Fibroblast of peridontal ligament (primary cell): ENCODE measurements around the gene WWP2.
"Not testable (repeated sequence)": the region's sequence is repeated elsewhere in the genome, so short reads cannot be mapped to it uniquely, and the experiment has no call there.

ENCODE experiments used
- DNase-seq: peaks from one replicate; pipeline ENCODE4 v3.0.0-alpha.2; 2010; ENCODE audit errors: extremely low read depth

The WWP2 gene

DNA sequence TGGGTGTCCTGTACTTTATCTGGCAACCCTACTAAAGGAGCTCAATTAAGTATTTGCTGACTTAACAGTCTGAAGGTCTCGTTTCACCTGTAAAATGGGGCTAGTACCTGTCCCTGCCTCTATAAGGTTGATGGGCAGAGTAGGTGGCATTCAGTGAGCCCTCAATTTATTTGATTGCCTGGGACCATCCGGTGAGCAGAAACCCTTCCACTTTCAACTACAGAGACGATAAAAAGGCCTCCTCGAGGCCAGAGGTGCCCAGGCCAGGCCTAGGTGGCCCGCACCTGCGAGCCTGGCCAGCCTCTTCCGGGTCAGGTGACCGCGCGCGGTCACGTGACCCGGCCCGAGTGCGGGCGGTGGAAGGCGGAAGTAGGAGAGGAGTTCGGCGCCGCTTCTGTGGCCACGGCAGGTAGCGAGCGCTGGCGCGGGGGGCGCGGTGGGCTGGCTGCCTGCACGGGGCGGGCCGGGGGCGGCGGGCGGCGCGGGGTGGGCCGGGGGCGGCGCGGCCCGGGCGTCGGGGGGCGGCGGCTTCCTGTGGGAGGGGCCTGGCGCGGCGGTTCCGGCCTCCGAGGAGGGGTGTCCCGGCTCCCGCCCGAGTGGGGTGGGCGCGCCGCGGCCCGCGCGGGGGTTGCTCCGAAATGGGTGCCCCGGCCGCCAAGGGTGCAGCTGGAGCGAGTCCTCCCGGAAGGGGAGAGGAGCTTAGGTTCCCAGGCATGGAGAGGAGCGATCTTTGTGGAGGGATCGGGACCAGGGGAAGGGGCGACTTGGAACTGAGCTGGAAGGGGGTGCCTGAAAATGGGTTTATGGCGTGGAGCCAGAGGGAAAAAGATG lies at the start of gene WWP2:
Gene WWP2, plus strand, starts transcription at position 350 of the 831 bp plus-strand sequence. CDS start 24,679 bp downstream, outside the sequence.
- peak; percentile 30 for DNase-seq

DNA sequence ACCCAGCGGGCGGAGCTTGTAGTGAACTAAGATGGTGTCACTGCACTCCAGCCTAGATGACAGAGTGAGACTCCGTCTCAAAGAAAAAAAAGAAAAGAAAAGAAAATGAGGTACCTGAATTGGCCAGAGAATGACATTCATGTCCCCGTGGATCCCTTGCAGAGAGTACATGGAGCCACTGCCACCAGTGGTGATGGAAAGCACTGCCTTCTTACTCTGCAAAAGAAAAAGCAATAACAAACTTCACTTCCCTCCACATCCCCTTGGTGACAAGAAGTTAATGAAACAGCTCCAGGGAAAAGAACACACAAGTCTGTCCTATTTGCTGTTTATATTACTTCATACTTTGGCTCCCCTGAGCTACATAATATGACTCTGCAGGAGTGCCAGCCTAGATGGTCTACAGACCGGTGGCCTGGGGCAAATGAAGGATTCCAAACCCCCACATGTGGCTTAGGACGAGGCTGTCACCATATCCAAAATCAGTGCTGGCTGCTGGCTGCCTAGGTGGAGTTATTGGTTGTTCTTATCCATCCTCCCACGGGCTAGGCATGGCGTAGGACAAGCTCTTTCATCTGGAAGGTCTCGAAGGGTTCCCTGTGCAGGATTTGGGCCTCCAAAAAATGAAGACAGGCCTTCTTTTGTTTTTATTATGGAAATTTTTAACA lies 49.1 kb upstream of the WWP2 start:
- no peak for DNase-seq

DNA sequence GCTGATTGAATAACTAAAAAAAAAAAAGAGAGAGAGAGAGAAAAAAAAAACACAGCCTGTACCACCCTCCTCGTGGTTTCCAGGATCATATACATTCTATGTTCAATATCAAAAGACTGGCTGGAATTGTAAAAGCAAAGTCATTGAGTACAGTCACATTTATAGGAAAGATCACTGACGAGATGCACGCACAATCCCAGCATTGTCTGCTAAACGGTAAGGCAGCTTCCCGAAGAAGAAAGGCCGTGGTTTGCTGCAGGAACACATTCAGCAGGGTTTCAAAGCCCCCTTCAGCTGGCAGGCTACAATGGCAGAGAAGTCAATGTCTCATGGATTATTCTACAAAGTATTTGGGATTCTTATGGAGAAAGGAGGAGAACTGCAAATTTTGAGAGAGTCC lies 45.1 kb upstream of the WWP2 start:
- DNase-seq: no peak

DNA sequence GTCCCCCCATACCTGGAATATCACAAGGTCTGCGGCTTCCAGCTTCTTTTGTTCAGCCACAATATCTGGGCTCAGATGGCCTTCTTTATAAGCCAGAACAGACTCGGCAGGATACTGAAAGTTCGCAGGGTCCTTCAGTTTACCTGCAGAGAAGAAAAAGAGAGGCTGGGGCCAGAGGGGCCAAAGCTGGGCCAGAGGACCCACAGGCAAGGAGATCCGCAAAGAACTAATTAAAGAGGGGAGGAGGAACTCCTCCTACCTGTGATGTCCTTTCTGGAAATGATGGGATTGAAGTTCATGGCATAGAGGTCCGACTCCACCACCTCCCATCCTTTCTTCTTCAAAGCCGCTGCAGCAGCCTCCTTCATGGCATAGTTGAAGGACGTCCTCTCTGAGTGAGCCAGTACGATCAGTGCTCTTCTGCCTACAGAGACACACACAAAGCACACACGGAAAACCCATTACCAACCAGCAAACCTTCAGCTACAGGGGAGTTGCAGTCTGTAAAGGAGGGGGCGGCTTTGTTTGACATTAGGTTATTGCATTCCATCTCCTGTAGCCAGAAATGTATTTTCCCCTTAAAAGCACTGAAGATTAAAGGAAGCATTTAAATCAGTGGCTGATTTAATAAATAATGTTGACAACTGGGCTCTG lies 43.9 kb upstream of the WWP2 start:
- DNase-seq: no peak

DNA sequence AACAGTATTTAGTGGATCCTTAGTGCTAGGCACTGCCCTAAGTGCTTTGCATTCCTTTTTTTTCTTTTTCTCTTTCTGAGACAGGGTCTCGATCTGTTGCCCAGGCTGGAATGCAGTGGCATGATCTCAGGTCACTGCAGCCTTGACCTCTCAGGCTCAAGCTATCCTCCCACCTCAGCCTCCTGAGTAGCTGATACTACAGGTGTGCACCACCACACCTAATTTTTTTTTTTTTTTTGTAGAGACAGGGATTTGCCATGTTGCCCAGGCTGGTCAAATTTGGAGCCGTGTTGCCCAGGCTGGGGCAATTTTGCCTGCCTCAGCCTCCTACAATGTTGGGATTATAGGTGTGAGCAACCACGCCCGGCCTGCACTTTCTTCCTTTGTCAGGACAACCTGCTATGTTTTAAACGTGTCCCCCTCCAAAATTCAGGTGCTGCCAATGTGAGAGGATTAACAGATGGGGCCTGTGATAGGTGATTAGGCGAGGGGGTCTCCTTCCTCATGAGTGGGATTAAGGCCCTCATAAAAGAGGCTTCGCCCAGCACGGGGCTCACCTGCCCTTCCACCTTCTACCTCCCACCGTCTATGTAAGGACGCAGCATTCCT lies 41.2 kb upstream of the WWP2 start:
- DNase-seq: no peak

DNA sequence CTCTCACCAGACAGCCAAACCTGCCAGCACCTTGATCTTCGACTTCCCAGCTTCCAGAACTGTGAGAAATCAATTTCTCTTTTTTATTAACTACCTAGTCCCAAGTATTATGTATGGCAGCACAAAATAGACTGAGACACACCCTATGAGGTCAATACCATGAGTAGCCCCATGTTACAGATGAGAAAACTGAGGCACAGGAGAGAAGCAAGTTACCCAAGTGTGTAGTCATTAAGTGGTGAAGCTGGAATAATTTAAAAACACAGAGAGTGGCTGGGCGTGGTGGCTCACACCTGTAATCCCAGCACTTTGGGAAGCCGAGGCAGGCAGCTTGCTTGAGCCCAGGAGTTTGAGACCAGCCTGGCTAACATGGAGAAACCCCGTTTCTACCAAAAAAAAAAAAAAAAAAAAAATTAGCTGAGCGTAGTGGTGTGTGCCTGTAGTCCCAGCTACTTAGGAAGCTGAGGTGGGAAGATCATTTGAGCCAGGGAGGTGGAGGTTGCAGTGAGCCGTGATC lies 40.6 kb upstream of the WWP2 start:
- no peak for DNase-seq

DNA sequence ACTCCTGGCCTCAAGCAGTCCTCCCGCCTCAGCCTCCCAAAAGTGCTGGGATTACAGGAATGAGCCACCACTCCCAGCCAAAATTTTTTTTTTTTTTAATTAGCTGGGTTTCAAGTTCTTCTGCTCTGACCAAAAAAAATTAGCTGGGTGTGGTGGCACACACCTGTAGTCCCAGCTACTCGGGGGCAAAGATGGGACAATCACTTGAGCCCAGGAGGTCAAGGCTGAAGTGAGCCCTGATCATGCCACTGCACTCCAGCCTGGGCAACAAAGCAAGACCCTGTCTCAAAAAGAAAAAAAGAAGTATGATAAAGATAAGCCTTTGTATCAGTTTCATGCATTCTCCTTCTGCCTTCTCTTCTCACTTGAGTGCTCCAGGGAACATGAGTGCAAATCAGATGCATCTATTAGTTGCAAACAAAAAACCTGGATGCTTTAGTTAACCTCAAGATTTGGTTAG lies 37.7 kb upstream of the WWP2 start:
- no peak for DNase-seq

DNA sequence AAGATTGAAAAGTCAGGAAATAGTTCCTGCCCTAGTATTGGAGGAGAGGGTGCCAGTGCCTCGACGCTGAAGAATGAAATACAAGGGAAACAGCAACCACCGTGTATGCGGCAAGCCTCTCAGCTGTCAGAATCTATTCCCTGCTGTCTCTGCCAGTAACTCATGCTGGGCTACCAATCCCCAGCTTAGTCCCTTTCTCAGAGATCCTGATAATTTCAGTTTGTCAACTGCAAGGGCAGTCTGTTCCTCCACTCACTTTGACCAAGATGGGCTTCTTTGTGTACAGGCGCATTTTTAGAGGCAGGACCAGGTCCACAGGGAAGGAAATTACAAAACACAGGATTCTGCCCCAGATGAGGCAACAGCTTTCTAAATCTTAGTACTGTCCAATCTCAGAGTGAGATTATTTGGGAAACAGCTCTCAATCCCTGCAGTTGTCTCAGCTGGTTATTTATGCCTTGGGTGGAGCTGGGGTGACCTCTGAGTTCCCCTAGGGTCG lies 37.1 kb upstream of the WWP2 start:
- DNase-seq: peak; percentile 25

DNA sequence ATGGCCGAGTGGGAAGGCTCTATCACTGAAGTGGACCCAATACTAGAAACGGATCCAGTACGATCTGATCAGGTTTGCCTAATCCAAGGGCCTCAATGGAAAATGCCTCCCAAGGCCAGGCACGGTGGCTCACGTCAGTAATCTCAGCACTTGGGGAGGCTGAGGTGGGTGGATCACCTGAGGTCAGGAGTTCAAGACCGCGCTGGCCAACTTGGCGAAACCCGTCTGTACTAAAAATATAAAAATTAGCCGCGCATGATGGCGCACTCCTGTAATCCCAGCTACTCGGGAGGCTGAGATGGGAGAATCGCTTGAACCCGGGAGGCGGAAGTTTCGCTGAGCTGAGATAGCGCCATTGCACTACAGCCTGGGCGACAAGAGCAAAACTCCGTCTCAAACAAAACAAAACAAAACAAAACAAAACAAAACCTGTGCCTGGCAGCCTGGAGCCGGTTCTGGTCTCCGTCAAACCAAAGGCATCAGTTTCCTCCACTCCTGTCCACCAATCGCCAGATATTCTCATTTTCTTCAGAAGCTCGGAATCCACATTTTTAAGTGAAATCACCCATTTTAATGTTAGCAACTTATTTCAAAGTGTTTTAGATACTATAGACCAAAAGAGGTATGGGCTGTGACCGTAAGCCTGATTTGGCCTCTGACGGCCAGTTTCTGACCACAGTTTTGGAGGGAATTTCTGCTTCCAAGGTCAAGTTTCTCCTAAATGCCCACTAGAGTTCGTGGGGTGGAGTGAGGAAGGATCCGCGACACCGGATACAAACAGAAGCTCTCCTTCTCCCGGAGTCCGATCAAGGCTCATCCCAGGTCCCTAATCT lies 36.4 kb upstream of the WWP2 start:
- no peak for DNase-seq

DNA sequence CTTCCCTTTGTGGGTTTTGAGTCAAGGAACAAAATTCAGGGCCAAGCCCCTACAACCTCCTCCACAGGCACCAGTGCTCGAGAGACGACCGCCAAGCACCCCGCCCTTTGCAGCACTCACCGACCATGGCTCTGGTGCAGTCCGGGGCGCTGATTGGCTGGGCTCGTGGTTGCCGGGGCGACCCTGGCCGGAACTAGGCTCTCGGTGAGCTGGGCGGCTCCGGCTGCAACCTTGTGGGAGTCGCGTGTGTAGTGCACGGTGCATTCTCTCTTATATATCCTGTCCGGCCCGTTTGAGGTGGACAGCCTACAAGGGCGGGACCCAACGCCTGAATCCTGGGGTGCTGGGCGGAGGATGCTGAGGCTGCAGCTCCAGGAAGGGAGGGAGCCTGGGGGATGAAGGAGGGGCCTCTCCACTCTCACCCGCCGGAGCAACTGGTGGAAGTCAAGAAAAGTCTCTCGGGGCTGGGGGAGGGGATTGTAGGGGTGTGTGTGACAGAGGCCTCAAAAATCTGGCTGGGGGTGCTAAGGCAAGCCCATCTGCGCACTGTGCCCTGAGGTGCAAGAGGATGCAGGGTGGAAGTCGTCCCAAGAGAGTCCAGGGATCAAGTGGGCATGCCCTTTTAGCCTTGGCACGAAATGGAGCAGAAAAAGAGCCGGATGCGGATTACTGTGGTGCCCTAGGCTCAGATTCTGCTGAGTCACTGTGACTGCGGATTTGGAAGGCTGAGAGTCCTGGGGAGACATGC lies 35.6 kb upstream of the WWP2 start, which contains the start of gene NQO1:
Gene NQO1, minus strand, starts transcription at position 248 of the 748 bp plus-strand sequence. Its CDS starts 121 bp downstream, at position 127.
- DNase-seq: peak; percentile 97

DNA sequence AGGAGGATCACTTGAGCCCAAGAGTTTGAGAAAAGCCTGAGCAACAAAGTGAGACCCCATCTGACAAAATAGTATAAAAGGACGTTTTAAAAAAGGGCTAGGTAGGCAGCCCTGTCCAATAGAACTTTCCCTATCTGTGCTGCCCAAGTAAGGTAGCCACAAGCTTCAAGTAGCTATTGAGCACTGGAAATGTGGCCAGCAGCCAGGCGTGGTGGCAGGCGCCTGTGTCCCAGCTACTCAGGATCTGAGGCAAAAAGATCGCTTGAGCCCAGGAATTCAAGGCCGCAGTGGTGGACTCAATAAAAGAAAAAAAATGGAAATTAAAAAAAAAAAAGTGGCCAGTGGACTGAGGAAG lies 34.2 kb upstream of the WWP2 start:
- no peak for DNase-seq

DNA sequence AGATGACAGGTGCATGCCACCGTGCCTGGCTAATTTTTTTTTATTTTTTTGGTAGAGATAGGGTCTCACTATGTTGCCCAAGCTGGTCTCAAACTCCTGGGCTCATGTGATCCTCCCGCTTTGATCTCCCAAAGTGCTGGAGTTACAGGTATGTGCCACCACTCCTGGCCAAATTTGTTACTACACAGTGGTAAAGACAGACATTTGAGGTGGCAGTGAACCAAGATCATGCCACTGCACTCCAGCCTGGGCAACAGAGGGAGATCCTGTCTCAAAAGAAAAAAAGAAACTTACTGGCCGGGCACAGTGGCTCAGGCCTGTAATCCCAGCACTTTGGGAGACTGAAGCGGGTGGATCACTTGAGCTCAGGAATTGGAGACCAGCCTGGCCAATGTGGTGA lies 33.1 kb upstream of the WWP2 start:
- not testable (repeated sequence) for DNase-seq

DNA sequence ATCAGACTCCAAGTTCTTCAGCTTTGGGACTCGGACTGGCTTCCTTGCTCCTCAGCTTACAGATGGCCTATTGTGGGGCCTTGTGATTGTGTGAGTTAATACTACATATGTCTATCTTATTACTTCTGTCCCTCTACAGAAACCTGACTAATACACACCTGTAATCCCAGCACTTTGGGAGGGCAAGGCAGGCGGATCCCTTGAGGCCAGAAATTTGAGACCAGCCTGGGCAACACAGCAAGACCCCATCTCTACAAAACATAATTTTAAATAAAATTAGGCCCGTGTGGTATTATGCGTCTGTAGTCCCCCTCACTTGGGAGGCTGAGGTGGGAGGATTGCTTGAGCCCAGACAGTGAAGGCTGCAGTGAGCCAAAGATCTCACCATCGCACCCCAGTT lies 30.9 kb upstream of the WWP2 start:
- DNase-seq: not testable (repeated sequence)

DNA sequence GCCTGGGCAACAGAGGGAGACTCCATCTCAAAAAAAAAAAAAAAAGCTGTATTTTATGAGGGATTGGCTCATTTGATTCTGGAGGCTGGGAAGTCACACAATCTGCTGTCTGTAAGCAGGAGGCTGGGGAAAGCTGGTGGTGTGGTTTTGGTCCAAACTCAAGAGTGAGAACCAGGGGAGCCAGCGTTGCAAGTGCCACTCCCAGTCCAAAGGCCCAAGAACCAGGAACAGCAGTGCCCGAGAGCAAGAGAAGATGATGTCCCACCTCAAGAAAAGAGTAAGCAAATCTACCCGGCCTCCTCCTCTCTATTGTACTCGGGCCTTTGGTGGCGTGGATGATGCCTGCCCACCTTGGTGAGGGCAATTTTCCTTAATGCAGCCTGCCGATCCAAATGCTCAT lies 30.0 kb upstream of the WWP2 start:
- no peak for DNase-seq

DNA sequence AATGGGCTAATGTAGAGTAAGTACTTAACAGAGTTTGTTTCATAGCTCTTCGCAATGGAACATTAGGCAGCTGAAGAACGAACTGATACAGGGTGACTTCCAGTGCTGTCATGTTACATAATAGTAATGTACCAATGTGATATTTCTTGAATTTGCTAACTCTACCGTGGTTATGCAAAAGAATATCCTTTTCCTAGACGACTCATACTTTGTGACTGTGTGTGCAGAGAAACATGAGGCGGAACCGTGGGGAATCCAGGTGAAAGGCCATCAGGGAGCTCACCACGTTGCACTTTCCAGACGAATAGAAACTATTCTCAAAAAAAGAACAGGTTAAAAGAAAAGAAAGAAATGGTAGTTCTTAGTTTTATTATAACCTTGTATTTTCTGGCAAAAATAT lies 20.6 kb upstream of the WWP2 start:
- DNase-seq: no peak

DNA sequence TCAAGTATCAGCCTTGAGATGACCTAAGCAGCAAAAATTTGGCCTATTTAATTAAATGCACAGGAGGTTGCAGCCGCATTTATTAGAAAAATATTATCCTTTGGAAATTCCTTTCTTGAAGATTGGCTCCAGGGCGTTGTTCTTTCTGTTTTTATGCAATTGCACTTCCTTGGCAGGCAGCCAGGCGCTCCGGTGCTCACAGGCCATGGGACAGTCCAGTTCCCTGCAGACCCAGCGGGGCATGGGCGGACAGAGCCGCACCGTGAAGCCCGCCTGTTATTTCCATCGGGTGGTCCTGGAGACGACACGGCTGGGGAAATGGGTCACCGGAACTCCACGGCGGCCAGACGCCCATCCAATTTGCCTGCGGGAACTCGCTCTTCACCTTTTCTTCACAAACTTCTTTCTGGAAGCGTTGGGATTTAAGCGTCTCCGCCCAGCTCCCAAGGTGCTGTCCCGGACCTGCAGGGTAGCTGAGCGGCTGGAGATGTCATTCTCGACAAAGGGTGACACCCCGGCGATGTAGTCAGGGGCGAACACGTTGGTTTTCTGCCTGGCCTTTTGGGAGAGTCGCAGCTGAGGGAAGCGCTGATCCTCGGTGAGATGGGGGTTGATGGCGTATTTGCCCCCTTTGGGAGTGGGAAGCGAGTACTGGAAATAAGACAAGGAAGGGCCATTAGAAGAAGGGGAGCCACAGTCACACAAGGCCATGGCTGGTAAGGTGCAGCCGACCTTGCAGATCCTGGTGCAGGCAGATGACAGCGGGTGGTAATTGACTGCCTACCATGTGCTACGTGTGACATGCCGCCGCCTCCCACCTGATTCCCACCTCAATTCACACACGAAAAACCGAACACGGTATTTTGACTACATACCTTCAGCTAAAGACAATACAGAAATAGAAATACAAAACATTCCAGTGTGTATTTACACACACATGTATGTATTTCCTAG lies 19.9 kb upstream of the WWP2 start:
- DNase-seq: peak; percentile 15

DNA sequence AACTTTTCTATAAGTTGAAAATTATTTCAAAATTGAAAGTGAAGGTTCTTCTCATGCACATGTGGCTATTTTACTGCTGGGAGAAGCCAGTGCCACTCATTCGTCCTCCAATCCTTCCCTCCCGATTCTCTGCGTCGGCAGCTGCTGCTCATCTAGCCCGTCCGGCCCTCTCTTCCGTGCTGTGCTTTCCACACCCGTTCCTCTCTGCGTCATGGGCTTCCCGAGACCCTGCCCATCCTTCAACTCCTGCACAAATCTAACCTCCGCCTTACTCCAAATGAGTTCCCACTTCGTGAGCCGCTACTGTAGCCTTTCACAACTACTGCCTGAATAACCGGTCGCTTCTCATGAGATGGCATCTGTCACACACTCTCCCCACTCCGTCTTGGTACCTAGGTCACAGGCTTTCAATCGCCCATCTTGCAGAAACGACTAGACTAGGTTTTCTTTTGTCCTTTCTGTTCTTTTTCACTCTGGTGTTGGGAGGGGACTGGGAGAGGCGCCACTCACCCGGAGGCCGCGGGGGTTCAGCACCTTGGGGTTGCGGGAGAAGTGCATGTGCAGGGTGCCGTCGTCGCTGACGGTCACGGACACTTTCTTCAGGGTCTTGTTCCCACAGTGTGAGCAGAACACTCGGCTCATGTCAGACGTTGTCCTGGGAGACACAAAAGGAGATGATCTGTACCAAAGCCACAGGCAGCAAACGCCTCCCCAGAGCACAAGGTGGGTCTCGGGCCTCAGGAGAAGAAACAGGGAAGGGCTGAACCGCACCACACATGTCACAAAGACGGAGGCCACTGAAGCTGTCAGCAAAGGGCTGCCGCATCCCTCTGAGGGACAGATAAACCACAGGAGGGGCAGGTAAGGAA lies 17.5 kb upstream of the WWP2 start:
- DNase-seq: no peak

DNA sequence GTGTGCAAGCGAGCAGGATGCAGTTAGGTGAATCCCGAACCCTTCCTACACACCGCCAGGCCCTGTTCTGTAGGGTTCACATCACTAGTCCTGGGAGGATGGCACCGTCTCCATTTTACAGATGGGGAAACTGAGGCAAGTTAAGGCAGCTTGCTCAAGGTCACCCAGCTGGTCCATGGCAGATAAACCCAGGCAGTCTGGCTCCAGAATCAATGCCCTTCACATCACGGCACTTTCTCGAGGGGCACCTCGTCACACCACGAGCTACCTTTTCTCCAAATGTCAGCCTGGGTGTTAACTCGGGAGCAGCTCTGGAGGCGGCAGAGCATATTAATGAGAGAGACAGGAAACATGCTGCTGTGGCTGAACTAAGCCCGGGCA lies 16.9 kb upstream of the WWP2 start:
- DNase-seq: no peak
